Liver (tissue), 9 donors: ENCODE measurements around the gene UGGT2. TPM values are rescaled to one million over a fixed set of nuclear protein-coding genes. Genes with fewer than 3 reads are reported as not detected.
"Not testable (repeated sequence)": the region's sequence is repeated elsewhere in the genome, so short reads cannot be mapped to it uniquely, and the experiment has no call there.

ENCODE experiments used
- DNase-seq: peaks from one replicate; pipeline ENCODE4 v3.0.0-alpha.2; 2017; ENCODE audit warnings: low spot score
- H3K27ac ChIP-seq, 2 donors: one replicate each; pipeline ENCODE4 v1.7.0; 2013; ENCODE audit warnings: inconsistent platforms in 2 of 2, low read length in 2 of 2, control low read depth in 1 of 2, low read depth in 1 of 2, mild to moderate bottlenecking in 1 of 2
- H3K27me3 ChIP-seq, 4 donors: one replicate each; pipeline versions ENCODE4 v1.6.1 to v1.7.0; 2013; ENCODE audit warnings: low read length in 3 of 4, inconsistent platforms in 1 of 4, mild to moderate bottlenecking in 1 of 4, moderate library complexity in 1 of 4; ENCODE audit not compliant: control insufficient read depth in 4 of 4, insufficient read depth in 4 of 4
- H3K36me3 ChIP-seq, 4 donors: one replicate each; pipeline versions ENCODE4 v1.6.1 to v1.7.0; 2013; ENCODE audit warnings: low read length in 3 of 4, mild to moderate bottlenecking in 3 of 4, low read depth in 1 of 4, moderate library complexity in 1 of 4; ENCODE audit not compliant: control insufficient read depth in 4 of 4, insufficient read depth in 3 of 4
- H3K4me1 ChIP-seq, 4 donors: one replicate each; pipeline versions ENCODE4 v1.6.1 to v1.7.0; 2013; ENCODE audit warnings: low read length in 3 of 4, mild to moderate bottlenecking in 3 of 4, moderate library complexity in 1 of 4; ENCODE audit not compliant: control insufficient read depth in 4 of 4, insufficient read depth in 4 of 4
- H3K4me3 ChIP-seq, 3 donors: one replicate each; pipeline versions ENCODE4 v1.6.1 to v1.7.0; 2013; ENCODE audit warnings: low read length in 3 of 3, control low read depth in 1 of 3, low read depth in 1 of 3, mild to moderate bottlenecking in 1 of 3
- H3K9ac ChIP-seq, 2 donors: one replicate each; pipeline ENCODE4 v1.7.0; 2013; ENCODE audit warnings: low read length in 2 of 2, mild to moderate bottlenecking in 2 of 2, moderate library complexity in 2 of 2, control low read depth in 1 of 2, low read depth in 1 of 2
- H3K9me3 ChIP-seq, 4 donors: one replicate each; pipeline versions ENCODE4 v1.6.1 to v1.7.0; 2013; ENCODE audit warnings: low read length in 3 of 4; ENCODE audit not compliant: control insufficient read depth in 4 of 4
- ATF3 ChIP-seq: IDR thresholded peaks from 2 replicates; pipeline ENCODE4 v1.6.1; 2016; ENCODE audit warnings: antibody characterized with exemption
- CTCF ChIP-seq: fragments of 150-350 bp; IDR thresholded peaks from 2 replicates; pipeline ENCODE4 v1.5.1; 2017; ENCODE audit warnings: improper control_type of control experiment, low read depth, low read length; ENCODE audit not compliant: missing input control
- EGR1 ChIP-seq, 2 donors: IDR thresholded peaks; 2 replicates each; pipeline ENCODE4 v1.6.1; 2016 to 2018; ENCODE audit warnings: antibody characterized with exemption in 2 of 2, low read depth in 2 of 2
- FOXA2 ChIP-seq: IDR thresholded peaks from 2 replicates; pipeline ENCODE4 v1.6.1; 2016; ENCODE audit warnings: antibody characterized with exemption
- HNF4G ChIP-seq: IDR thresholded peaks from 2 replicates; pipeline ENCODE4 v1.6.1; 2016; ENCODE audit warnings: antibody characterized with exemption
- NR2F2 ChIP-seq: IDR thresholded peaks from 2 replicates; pipeline ENCODE4 v1.6.1; 2016; ENCODE audit warnings: antibody characterized with exemption
- RAD21 ChIP-seq, 2 donors: IDR thresholded peaks; 2 replicates each; pipeline ENCODE4 v1.6.1; 2016; ENCODE audit warnings: antibody characterized with exemption in 2 of 2, mild to moderate bottlenecking in 2 of 2
- TAF1 ChIP-seq: conservative IDR thresholded peaks from 2 replicates; pipeline ENCODE4 v1.6.1; 2016; ENCODE audit warnings: antibody characterized with exemption, mild to moderate bottlenecking
- YY1 ChIP-seq: IDR thresholded peaks from 2 replicates; pipeline ENCODE4 v1.6.1; 2016; ENCODE audit warnings: antibody characterized with exemption, mild to moderate bottlenecking
- WGBS: extraction: QIAGEN DNeasy Blood & Tissue Kit; methylation state at CpG from one replicate; pipeline ENCODE4 v1.1.7; 2013; 5-methylcytosine and 5-hydroxymethylcytosine counted together
- polyA plus RNA-seq, 2 donors: library from polyadenylated mRNA; stranded (reverse) in 1 of 2; unstranded in 1 of 2; fragments of 200-250 nt in 1 of 2; fragments of >200 nt in 1 of 2; fragmentation: Nextera tagmentation in 1 of 2; extraction: Ambion mirVana in 1 of 2; gene quantifications; one replicate each; pipeline versions ENCODE4 v1.2.1 to v1.2.3, GENCODE V29; 2013 to 2015
- total RNA-seq, 2 donors: library from RNA; depleted of rRNA; stranded (reverse); fragments of >200 nt; gene quantifications; one replicate each; pipeline ENCODE4 v1.2.3, GENCODE V29; 2014
- donor health status: healthy.
- donor health status: healthy.
- donor health status: healthy.
- donor health status: healthy.
- donor health status: healthy.

Gene UGGT2
- total and polyA plus RNA-seq, 4 donors = 5.6 to 23.0 (median 13.2) TPM

GRCh38 chr13:95858286-95859075 lies 194.7 kb downstream of the UGGT2 start (continued):
- no peak for TF ChIP-seq ATF3
- no peak for TF ChIP-seq YY1
- TF ChIP-seq FOXA2 = no peak

- WGBS = 95% methylated on average over 26 of the region's 26 CpGs
- H3K27me3 ChIP-seq, DNase-seq: not testable (repeated sequence)
Observed at GRCh38 chr13:95845656-95846055, 207.5 kb downstream of the UGGT2 start.

GRCh38 chr13:95842898-95843297 lies 210.3 kb downstream of the UGGT2 start:
- TF ChIP-seq NR2F2 (no peak), TAF1 (no peak)
- DNase-seq = no peak
- Histone ChIP-seq H3K4me1 (no peaks in the 10 kb centered on the region), H3K9me3 (peaks cover 0 to 7% (median 3%) of the 10 kb centered on the region in 4 donors), H3K4me3 (no peak overlapping the region), H3K9ac (no peak overlapping the region), H3K27me3 (no peaks in the 10 kb centered on the region), H3K36me3 (no peaks in the 10 kb centered on the region), H3K27ac (no peak overlapping the region)
- 95% methylated on average over 2 of the region's 2 CpGs for WGBS

More at GRCh38 chr13:95845656-95846055, 207.5 kb downstream of the UGGT2 start:
- H3K4me3 ChIP-seq, H3K36me3 ChIP-seq, H3K9ac ChIP-seq, H3K4me1 ChIP-seq, H3K27ac ChIP-seq: not testable (repeated sequence)
- H3K9me3 ChIP-seq = peaks cover 2 to 10% (median 5%) of the 10 kb centered on the region in 4 donors

GRCh38 chr13:95841894-95842293 lies 211.3 kb downstream of the UGGT2 start:
- H3K4me1 ChIP-seq = no peaks in the 10 kb centered on the region
- no peak overlapping the region for H3K27ac ChIP-seq
- no peak for DNase-seq
- no peak overlapping the region for H3K4me3 ChIP-seq
- peaks cover 0 to 7% (median 3%) of the 10 kb centered on the region in 4 donors for H3K9me3 ChIP-seq
- no peaks in the 10 kb centered on the region for H3K27me3 ChIP-seq
- H3K36me3 ChIP-seq = peaks cover 0 to 3% (median 0%) of the 10 kb centered on the region in 4 donors
- no peak for TF ChIP-seq EGR1 (IDR thresholded peaks at IDR 0.05; ENCODE audit: low read depth in 2 of 2)
- no peak for TF ChIP-seq CTCF
- TF ChIP-seq HNF4G = no peak
- TF ChIP-seq RAD21 (IDR thresholded peaks at IDR 0.05) = no peak
- no peak overlapping the region for H3K9ac ChIP-seq
